Activated T-cell treated with anti-CD3 and anti-CD28 coated beads for 1 hour (primary cell): ENCODE measurements around the gene ADAM33.
A peak's percentile ranks its signal among the peaks of the same experiment; 100 is the strongest.

Experiments
- DNase-seq: peaks from one replicate; pipeline ENCODE4 v3.0.0-alpha.2; 2020; ENCODE audit warnings: low read depth

ADAM33 gene, protein sequence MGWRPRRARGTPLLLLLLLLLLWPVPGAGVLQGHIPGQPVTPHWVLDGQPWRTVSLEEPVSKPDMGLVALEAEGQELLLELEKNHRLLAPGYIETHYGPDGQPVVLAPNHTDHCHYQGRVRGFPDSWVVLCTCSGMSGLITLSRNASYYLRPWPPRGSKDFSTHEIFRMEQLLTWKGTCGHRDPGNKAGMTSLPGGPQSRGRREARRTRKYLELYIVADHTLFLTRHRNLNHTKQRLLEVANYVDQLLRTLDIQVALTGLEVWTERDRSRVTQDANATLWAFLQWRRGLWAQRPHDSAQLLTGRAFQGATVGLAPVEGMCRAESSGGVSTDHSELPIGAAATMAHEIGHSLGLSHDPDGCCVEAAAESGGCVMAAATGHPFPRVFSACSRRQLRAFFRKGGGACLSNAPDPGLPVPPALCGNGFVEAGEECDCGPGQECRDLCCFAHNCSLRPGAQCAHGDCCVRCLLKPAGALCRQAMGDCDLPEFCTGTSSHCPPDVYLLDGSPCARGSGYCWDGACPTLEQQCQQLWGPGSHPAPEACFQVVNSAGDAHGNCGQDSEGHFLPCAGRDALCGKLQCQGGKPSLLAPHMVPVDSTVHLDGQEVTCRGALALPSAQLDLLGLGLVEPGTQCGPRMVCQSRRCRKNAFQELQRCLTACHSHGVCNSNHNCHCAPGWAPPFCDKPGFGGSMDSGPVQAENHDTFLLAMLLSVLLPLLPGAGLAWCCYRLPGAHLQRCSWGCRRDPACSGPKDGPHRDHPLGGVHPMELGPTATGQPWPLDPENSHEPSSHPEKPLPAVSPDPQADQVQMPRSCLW

DNA sequence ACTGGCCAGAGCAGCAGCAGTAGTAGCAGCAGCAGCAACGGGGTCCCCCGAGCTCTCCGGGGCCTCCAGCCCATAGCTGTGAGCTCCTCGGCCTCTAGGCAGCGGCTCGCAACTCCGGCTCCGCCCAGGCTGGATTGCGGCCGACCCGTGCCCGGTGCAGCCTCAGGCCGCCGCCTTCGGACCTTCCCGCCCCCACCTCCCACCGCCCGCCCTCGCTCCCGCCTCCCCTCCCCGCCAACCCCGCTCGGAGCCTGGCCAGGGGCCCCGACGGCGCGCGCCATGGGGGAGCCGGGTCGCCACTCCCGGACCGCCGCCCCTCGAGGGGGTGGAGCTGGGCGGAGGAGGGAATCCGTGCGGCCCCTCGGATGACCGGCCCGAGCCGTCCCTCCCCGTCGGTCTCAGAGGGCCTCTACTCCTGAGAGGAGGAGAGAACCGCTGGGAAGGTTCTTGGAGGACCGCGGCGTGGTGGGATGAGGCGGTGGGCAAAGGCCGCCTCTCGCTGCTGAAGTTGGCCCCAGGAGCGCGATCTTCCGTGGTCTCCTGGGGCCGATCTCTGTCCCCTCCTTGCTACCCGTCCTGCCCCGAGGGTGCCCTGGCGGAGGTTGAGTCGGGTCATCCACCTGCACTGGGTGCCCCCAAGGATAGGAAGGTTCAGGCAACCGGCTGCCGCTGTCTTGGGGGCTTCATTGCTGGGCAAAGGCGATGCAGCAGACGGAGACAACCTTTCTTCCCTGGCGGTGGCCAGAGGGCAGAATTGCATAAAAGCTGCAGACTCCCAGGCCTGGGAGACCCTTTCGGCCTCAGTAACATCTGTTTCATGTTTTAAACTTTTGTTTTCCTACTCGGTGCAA is at the start of gene ADAM33:
TSS of gene ADAM33 (minus strand) at position 80 of the 851 bp plus-strand sequence. CDS start at position 74, 6 bp downstream.
- no peak for DNase-seq

DNA sequence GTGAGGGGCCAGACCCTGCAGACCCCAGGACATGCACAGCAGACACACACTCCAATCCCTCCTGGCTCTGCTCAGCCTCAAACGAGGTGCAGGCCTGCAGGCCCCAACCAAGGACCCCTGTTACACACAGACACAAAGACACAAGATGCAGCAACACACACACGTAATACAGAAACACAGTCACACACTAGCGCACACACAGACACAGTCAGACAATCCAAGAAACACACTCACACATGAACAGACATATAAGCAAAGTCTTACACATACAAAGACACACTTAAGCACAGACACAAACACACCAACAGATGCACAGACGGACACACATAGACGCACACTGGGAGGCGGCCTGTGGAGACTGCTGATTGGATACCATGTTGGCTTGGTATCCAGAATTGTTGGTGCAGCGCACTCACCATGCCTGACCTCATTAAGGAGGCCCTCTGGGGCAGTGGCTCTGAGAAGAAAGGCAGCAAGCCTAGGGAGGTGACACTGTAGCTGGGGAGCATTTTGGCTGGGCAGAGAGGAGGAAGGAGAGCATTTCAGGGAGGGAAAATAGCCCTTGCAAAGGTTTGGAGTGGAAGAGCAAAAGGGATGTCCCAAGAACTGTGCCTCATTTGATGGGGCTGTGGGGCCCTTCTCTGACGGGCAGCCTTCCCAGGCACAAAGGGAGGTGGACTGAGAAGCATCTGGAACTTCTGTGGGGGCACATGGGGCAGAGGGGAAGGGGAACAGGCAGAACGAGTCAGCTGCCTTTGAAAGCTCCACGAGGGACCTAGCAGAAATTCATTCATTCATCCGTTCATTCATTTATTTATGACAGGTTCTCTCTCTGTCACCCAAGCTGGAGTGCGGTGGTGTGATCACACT is 49.2 kb upstream of the ADAM33 start:
- DNase-seq, result no peak

DNA sequence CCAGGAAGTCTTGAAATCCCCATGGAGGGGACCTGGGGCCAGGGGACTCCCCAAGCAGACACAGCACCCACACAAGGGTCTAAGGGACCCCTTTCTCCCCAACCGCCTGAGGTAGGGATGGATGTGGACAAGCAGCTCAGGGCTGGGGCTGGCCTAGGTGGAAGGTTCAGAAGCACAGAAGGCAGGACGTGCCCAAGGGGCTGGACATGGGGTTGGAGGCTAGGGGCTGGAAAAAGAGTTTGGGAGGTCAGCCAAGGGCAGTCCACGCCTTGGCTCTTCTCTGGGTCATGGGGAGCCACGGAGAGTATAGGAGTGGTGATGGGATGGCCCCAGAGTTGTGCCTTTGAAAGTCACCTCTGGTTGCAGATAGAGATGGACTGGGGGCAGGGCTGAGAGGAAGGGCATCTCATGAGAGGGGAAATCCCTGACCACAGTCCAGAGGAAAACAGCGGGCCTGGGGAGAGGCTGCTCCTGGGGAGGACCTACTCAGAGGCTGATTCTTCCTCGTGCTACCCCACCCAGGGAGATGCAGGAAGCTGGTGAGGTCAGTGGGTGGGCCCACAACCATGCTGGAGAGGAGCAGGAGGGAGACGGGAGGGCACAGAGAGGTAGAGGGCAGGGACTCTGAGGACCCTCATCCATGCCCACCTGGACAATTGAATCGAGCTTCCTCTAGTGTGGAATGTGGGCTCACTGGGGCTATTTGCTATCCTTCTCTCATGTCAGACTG is 48.2 kb upstream of the ADAM33 start:
- DNase-seq, result no peak

DNA sequence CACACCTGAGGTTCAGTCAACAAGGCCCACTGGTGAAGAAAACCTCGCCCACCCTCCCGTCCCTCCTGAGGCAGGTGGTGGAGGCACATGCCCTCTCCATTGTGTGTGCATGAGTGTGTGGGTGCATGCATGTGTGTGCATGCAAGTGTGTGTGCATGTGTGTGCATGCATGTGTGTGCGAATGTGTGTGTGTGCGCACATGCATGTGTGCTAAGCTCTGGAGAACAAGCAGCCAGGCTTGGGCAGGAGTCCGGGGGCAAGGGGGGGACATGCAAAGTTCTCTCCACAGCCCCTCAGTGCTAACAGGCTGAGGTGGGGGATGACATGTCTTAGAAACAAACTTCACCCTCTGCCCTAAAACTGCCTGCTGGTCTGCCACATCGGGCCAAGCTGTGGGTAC is 47.6 kb upstream of the ADAM33 start:
- DNase-seq, result no peak

DNA sequence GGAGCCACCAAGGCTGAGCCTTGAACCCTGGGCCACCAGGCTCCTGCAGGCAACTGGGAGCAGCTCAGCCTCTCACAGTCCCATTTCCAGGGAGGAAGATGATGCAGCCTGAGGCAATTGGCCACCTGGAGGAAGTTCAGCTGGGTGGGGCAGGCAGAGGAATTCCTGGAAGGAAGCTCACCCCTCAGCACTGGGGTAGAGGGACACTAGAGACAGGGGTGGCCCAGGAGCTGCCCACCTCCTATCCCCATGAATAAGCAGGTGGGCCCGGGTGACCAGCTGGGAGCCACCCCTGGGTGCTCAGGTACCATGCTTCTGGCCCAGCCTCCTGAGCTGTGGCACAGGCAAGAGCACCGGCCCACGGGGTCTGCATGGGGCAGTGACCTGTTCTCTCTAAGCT is 47.1 kb upstream of the ADAM33 start:
- DNase-seq, result no peak

DNA sequence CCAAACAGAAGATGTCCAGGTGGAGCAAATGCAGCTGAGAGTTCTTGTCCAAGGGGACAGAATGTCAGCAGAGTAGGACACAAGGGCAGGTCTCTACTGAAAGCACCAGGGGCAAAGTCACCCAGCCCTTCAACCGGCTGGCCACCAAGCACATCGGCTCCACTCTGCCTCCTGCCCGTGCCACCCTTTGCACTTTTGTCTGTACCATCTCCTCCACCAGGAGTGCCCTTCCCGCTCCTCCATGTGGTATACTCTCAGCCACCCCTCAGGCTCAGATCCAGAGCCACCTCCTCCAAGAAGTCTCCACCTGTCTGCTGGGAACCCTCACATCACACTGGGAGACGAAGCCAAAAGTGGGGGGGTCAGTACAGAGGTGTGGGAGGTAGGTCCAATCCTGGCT is 46.5 kb upstream of the ADAM33 start:
- DNase-seq, result no peak

DNA sequence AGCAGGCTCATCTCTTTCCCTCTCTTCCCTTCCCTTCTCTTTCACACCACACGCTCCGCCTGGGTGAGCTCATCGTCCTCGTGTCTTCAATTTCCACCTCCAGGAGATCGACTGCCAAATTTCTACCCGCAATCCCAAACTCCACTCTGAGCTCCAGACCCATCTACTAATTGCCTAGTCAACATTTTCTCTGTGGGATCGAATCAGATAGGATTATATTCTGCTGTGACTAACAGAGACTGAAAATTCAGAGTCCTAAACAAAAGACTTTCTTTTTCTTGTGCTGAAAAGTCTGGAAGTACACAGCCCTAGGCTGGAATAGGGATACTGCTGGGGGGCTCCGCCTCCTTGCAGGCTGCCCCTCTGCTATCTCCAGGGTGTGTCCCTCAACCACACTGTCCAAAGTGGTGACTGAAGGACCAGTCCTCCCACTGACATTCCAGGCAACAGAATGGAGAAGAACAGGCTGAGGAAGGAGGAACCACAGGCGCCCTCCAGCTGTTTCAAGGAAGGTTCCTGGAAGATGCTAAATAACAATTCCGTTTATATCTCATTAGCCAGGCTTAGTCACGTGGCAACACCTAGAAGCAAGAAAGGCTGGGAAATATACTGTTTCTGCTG is 45.7 kb upstream of the ADAM33 start:
- no peak for DNase-seq

DNA sequence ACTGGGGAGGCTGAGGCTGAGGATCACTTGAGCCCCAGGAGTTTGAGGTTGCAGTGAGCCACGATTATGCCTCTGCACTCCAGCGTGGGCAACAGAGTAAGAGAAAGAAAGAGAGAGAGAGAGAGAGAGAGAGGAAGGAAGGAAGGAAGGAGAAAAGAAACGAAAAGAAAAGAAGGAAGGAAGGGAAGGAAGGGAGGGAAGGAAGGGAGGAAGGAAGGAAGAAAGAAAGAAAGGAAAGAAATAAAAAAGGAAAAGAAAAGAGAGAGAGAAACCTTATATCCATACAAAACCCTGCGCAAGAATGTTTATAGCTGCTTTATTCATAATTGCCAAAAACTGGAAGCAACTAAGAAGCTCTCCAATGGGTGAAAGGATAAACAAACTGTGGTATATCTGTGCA is 42.5 kb upstream of the ADAM33 start:
- no peak for DNase-seq

DNA sequence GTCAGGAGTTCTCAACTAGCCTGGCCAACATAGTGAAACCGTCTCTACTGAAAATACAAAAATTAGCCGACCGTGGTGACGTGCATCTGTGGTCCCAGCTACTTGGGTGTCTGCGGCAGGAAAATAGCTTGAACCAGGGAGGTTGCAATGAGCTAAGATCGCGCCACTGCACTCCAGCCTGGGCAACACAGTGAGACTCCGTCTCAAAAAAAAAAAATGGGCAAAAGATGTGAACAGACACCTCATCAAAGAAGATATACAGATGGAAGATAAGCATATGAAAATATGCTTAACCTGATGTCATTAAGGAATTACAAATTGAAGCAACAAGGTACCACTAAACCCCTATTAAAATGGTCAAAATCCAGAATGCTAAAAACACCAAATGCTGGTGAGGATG is 41.5 kb upstream of the ADAM33 start:
- DNase-seq, result no peak

DNA sequence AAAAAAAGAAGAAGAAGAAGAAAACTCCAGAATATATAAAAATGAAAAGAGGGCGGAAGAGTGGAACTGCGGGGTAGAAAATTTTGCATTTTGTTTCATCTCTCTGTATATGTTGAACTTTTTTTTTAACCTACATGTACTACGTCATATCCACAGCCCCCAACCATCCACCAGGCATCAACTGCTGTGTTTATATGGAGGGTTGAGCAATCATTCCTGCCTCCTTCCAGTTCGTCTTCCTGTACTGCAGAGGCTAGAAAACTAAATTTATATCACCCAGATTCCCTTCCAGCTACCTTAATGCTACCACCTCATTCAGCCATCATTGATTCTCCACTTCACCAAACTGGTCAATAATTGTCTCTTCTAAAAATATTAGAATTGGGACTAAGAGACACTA is 40.1 kb upstream of the ADAM33 start:
- no peak for DNase-seq

DNA sequence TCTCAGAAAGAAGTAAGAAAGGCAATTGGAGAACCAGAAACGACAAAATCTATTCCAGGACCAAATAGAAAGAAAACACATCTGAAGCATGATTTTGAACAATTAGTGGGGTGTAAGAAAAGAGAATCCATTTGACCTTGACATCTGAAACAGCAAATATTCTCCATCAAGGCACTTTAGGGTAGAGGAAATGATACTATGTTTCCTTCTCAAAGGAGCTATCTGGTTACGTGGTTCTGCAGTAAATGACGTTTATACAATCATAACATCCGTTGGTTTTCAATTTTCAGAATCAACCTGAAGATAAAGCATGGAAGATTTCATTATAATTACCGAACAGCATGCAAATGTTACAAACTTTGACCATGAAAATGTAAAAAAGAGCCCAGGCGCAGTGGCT is 38.8 kb upstream of the ADAM33 start:
- no peak for DNase-seq

DNA sequence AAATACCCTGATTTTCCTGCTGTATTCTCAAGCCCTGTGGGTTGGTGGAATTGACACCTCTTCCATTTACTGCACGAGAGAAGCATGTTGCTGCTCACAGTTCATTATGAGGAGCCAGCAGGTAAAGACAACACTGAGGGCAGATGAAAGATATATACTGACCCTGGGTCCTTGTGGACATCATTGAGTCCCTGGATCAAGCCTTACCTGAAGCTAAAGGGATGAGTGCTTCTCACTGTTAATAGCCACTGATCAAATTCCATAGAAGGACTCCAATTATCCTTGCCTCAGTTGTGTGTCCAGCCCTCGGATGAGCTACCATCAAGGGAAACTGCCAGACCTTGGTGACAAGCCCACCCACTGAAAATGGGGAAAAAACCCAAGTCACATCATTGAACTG is 38.3 kb upstream of the ADAM33 start:
- DNase-seq, result no peak

DNA sequence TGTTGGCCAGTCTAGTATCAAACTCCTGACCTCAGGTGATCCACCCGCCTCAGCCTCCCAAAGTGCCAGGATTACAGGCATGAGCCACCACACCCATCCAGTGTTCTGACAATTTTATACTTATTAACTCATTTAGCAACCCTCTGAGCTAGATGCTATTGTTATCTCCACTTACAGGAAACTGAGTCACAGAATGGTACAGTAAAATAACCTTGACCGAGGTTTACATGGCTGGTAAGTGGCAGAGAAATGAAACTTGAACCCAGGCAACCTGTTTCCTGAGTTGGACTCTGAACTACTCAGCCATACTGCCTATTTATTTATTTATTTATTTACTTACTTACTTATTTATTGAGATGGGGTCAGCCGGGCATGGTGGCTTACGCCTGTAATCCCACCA is 37.2 kb upstream of the ADAM33 start:
- DNase-seq, result no peak

DNA sequence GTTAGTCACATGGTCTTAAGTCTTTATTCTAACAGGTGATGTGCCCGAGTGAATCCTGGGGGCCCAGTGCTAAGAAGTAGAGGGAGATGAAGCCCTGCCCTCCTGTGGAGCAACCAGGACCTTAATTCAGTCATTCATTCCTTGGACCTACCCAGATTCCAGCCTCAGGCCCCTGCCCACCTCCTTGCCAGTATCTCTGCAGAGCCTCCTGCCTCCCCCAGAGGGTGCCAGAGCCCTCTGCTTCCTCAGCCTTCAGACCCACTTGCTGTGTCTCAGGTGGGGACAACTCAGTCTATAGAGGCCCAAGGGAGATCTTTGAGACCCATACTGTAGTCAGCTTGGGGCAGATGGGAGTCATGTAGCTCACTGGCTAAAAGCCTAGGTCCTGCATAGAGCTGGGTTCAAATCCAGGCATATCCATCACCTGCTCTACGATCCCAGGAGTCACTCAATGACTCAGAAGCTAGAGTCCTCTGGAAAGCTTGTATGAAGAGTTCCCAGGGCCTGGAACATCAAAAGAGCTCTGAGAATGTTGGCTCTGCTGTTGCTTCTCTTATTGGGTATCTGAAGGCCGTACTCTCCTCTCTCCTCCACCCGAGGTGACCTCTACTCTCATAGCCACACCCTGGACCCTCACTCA is 34.5 kb upstream of the ADAM33 start:
- no peak for DNase-seq

DNA sequence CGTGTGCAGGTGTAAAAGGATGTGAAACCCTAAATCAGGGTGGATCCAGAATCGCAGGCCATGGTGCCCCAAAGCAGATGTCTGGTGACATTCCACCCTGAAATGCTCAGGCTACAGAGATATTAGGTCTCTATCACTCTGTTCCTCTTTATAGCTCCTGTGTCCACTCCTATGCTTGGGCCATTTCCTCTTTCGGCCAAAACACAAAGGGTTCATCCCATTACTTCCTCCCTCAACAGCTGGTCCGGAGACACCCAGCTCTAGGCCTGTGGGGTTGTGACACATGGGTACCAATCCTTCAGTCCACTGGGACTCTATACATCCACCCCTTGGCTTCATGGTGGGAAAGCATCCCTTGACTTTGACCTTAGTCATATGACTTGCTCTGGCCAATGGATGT is 32.3 kb upstream of the ADAM33 start:
- no peak for DNase-seq

DNA sequence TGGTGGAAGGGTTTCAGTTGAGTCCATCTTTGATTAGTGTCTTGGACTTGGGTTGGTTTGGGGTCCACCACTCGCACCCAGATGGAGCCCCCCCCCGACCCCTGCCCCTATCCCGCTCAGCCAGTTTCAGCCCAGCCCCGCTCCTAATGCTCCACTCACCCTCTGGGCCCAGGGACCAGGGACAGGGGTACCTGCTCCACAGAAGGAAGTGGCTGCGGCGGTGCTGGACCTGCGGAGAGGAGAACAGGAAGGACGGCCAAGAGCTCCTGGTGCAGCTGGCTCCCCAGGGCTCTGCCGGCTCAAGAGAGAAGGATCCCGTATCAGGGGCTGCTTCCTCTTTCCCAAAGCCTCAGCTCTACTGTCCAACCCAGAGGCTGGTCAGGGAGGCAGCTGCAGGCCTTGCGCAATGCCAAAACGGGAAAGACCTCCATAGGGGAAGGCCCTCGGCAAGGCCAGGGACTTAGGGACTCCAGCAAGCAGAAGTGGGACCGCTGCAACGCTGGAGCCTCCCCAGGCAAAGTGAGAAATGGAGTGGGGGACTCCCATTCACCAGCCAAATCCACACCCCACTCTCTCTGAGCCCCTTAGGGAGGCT is 30.6 kb upstream of the ADAM33 start, which contains the start of gene SIGLEC1:
TSS of gene SIGLEC1 (minus strand) at position 322 of the 595 bp plus-strand sequence. CDS start 5,472 bp downstream, outside the sequence.
- no peak for DNase-seq

DNA sequence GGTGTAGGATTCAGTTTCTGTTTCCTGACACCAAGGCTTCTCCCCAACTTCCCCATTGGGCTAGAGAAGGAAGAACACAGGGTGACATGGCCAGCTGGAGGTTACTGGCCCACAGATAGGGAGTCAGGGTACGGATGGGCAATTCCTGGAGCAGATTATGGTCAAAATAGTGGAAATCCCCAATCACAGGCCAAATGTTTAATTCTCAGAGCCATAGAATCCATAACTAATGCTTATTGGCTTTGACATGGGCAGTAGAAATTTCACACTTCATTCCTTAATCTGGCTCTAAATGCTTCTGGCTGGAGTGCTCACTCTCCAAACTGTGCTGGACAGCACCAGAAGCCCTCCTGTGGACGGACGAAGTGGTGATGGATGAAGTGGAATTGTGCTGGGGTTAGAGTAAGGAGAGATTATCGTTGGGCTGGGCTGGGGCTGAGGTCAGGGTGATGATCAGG is 29.7 kb upstream of the ADAM33 start:
- DNase-seq, result no peak

DNA sequence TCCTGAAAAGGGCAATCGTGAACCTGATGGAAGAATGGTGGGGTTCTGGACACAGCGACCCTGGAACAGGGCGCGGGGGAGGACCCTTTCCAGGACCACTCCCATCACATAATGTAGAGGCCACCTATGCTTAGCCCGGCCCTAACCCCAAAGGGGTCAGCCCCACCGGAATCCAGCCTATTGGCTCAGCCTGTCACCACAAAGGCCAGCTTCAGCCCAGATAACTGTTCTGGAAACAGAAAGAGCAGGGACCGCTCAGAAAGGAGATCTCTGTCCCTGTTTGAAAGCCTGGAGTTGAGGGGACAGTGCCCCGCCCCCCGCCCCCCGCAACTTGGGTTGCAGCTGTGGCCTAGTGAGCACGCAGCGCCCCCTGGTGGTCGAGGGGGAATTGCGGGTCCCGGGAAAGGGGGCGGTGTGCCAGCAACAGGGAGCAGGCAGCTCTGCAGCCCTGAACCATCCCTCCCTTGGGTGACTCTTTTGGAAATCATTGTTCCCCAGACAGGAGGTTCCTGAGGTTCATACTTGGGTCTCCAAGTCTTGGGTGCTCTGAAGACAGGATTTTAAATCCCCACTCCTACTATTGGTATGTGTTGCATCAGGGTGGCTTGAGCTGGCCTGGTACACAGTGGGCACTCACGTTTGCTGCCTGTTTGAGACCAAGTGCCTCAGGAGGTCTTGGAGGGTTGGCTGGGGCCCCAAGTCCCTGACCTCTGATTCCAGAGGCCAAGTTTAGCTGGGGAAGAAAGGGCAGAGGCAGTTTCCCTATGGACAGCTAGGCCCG is 29.1 kb upstream of the ADAM33 start:
- DNase-seq, result peak; percentile 75
